HAP-1 (cell line): Measurements from ENCODE around the gene CHRNB1.
A peak's percentile ranks its signal among the peaks of the same experiment; 100 is the strongest.

Experiments used
- DNase-seq, 2 experiments: peaks; one replicate each; pipeline ENCODE4 v3.0.0-alpha.2; 2016 to 2020; ENCODE audit warnings: low spot score in 2 of 2
- H3K27me3 ChIP-seq: fragments of 250-450 bp; sonication (Bioruptor Pico); 2 replicates; pipeline ENCODE4 v1.5.1; 2020; ENCODE audit warnings: low read depth, mild to moderate bottlenecking, moderate library complexity
- H3K36me3 ChIP-seq: fragments of 250-450 bp; sonication (Bioruptor Pico); replicated peaks from 2 replicates; pipeline ENCODE4 v1.5.1; 2020; ENCODE audit warnings: mild to moderate bottlenecking
- H3K4me1 ChIP-seq: fragments of 250-450 bp; sonication (Bioruptor Pico); 2 replicates; pipeline ENCODE4 v1.5.1; 2020; ENCODE audit warnings: mild to moderate bottlenecking
- H3K4me3 ChIP-seq: fragments of 250-450 bp; sonication (Bioruptor Pico); 2 replicates; pipeline ENCODE4 v1.5.1; 2020; ENCODE audit warnings: mild to moderate bottlenecking, moderate library complexity
- H3K9me3 ChIP-seq: fragments of 250-450 bp; sonication (Bioruptor Pico); 2 replicates; pipeline ENCODE4 v1.5.1; 2020; ENCODE audit warnings: mild to moderate bottlenecking, moderate library complexity
- in situ Hi-C: fragments of 300-500 bp; cut with MboI; formaldehyde crosslinking; loops from 3 replicates; pipeline ENCODE4 v1.14.3; 2020; ENCODE audit warnings: low sequenced_read_pairs, inconsistent platforms, mixed read lengths

Gene CHRNB1

GRCh38 chr17:7437950-7438614 lies 6.8 kb upstream of the CHRNB1 start:
- in situ Hi-C loops = no loop called here
- peak overlapping the region; percentile 29 for H3K4me3 ChIP-seq
- peak in 1 of 2 experiments; percentile 77 for DNase-seq
- no peaks in the 10 kb centered on the region for H3K36me3 ChIP-seq
- no peaks in the 10 kb centered on the region for H3K9me3 ChIP-seq
- H3K4me1 ChIP-seq = peaks cover 11% of the 10 kb centered on the region
- no peaks in the 10 kb centered on the region; the same call in 1 of the 2 replicates for H3K27me3 ChIP-seq

GRCh38 chr17:7438656-7439460 lies 6.0 kb upstream of the CHRNB1 start:
- Histone ChIP-seq H3K4me1 (peaks cover 11% of the 10 kb centered on the region), H3K36me3 (no peaks in the 10 kb centered on the region), H3K4me3 (peak overlapping the region; percentile 29), H3K9me3 (no peaks in the 10 kb centered on the region), H3K27me3 (no peaks in the 10 kb centered on the region; the same call in 1 of the 2 replicates)
- DNase-seq = no peak
- in situ Hi-C loops = no loop called here

- Histone ChIP-seq H3K4me1 (peaks cover 11% of the 10 kb centered on the region), H3K9me3 (no peaks in the 10 kb centered on the region), H3K36me3 (no peaks in the 10 kb centered on the region), H3K4me3 (peak within 1 kb of the TSS; percentile 29), H3K27me3 (no peaks in the 10 kb centered on the region; the same call in 1 of the 2 replicates)
- no peak for DNase-seq
- in situ Hi-C loops = no loop called here
Observed at GRCh38 chr17:7439462-7440112, 5.3 kb upstream of the CHRNB1 start, which contains the start of gene FGF11. FGF11 (plus strand) TSS chr17:7439512; CDS start chr17:7439621, 109 bp downstream.

- in situ Hi-C loops = no loop called here
- no peaks in the 10 kb centered on the region for H3K36me3 ChIP-seq
- H3K4me1 ChIP-seq = peaks cover 11% of the 10 kb centered on the region
- no peak overlapping the region for H3K4me3 ChIP-seq
- H3K9me3 ChIP-seq = no peaks in the 10 kb centered on the region
- DNase-seq = peak in 1 of 2 experiments; percentile 31
- no peaks in the 10 kb centered on the region; the same call in 1 of the 2 replicates for H3K27me3 ChIP-seq
Observed at GRCh38 chr17:7440113-7440833, 4.6 kb upstream of the CHRNB1 start.

DNA sequence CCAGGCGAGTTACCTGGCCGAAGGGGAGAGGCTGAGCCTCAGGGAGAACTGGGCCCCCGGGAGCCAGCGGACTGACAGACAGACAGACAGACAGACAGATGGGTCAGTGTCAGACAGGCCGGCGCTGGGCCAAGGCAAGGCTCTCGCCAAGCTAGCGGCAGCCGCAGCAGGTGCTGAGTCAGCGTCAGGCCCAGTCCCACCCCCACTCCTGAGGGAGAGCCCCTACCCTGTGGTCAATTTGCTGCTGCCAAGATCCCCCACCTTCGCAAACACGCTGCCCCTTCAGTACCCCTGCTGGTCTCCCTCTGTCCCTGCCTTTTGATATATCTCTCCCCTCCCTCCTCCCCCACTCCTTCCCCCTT lies 4.0 kb upstream of the CHRNB1 start:
- Histone ChIP-seq H3K27me3 (no peaks in the 10 kb centered on the region; the same call in 1 of the 2 replicates), H3K4me3 (no peak overlapping the region), H3K36me3 (no peaks in the 10 kb centered on the region), H3K9me3 (no peaks in the 10 kb centered on the region), H3K4me1 (peaks cover 11% of the 10 kb centered on the region)
- no peak for DNase-seq
- in situ Hi-C loops = no loop called here

DNA sequence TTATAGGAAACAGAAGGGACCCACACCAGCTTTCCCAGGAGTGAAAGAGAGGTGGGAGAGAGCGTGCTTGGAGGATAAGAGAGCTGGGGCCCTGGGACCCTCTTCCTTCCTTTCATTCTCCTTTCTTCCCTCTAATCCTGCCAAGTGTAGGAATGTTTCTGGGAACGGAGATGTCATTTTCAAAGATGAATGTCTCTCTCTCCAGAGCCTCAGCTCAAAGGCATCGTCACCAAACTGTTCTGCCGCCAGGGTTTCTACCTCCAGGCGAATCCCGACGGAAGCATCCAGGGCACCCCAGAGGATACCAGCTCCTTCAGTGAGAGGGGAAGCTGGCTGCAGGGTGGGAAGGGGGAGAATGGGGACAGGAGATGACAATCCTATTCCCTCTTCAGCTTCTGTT lies 3.6 kb upstream of the CHRNB1 start:
- Histone ChIP-seq H3K9me3 (no peaks in the 10 kb centered on the region), H3K4me1 (peaks cover 11% of the 10 kb centered on the region), H3K36me3 (no peaks in the 10 kb centered on the region), H3K27me3 (no peaks in the 10 kb centered on the region; the same call in 1 of the 2 replicates), H3K4me3 (no peak overlapping the region)
- DNase-seq = no peak
- in situ Hi-C loops = no loop called here

GRCh38 chr17:7442142-7442541 lies 2.7 kb upstream of the CHRNB1 start:
- H3K9me3 ChIP-seq = no peaks in the 10 kb centered on the region
- H3K4me1 ChIP-seq = peaks cover 7% of the 10 kb centered on the region

GRCh38 chr17:7443499-7444485 lies 1.1 kb upstream of the CHRNB1 start:
- Histone ChIP-seq H3K27me3 (no peaks in the 10 kb centered on the region), H3K4me3 (no peak overlapping the region), H3K9me3 (no peaks in the 10 kb centered on the region), H3K4me1 (no peaks in the 10 kb centered on the region), H3K36me3 (no peaks in the 10 kb centered on the region)
- DNase-seq = no peak
- in situ Hi-C loops = no loop called here

More at GRCh38 chr17:7442142-7442541, 2.7 kb upstream of the CHRNB1 start:
- no peak for DNase-seq
- no peaks in the 10 kb centered on the region; the same call in 1 of the 2 replicates for H3K27me3 ChIP-seq
- in situ Hi-C loops = no loop called here
- H3K36me3 ChIP-seq = no peaks in the 10 kb centered on the region
- H3K4me3 ChIP-seq = no peak overlapping the region

GRCh38 chr17:7445619-7445968 lies 733 bp downstream of the CHRNB1 start:
- H3K9me3 ChIP-seq = no peaks in the 10 kb centered on the region
- no peaks in the 10 kb centered on the region for H3K4me1 ChIP-seq
- H3K36me3 ChIP-seq = no peaks in the 10 kb centered on the region
- no peaks in the 10 kb centered on the region for H3K27me3 ChIP-seq
- in situ Hi-C loops = no loop called here
- H3K4me3 ChIP-seq = no peak overlapping the region
- no peak for DNase-seq

- no peaks in the 10 kb centered on the region for H3K4me1 ChIP-seq
- H3K4me3 ChIP-seq = no peak overlapping the region
- in situ Hi-C loops = no loop called here
- DNase-seq = no peak
- H3K9me3 ChIP-seq = no peaks in the 10 kb centered on the region
- H3K36me3 ChIP-seq = no peaks in the 10 kb centered on the region
- no peaks in the 10 kb centered on the region for H3K27me3 ChIP-seq
Observed at GRCh38 chr17:7448461-7448860, 3.6 kb downstream of the CHRNB1 start.

GRCh38 chr17:7459961-7460545 lies 15.2 kb downstream of the CHRNB1 start:
- H3K27me3 ChIP-seq = no peaks in the 10 kb centered on the region
- H3K4me1 ChIP-seq = no peaks in the 10 kb centered on the region
- H3K9me3 ChIP-seq = no peaks in the 10 kb centered on the region
- no peak overlapping the region for H3K4me3 ChIP-seq
- DNase-seq = no peak
- H3K36me3 ChIP-seq = peaks cover 14% of the 10 kb centered on the region
- in situ Hi-C loops = no loop called here

DNA sequence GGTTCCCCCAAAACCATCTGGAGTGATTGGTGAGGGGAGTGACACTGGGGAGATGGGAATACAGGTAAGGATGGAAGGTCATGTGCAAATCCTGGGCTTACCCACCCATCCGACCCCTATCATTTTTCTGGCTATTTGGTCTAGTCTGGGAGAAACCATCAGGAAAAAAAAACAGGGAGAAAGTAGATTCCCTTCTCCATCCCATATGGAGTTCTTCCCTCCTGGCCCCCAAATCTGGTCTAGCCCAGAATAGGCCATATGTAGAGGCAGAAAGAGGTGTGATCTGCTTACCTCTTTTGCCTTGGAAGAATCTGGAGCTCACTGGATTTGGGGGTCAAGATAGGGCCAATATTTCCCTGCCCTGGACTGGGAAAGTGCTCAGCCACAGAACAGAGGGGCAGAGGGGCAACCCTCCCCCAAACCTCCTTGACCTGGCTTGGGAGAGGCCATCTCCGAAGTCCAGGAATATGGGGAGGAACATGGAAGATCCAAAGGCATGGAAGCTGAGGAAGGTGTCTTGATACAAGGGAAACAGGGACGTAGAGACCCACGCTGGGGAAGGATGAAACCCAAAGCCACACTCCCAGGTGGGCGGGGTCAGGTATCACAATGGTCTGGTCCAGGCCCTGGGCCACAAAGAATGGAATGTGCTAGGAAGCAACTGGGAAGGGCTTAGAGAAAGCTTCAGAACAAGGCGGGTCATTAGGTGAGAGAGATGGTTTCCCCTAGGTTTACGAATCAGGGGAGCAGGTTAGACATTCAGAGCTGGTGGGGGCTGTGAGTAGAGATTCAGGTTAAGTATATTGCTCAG lies 16.2 kb downstream of the CHRNB1 start:
- Histone ChIP-seq H3K36me3 (peaks cover 16% of the 10 kb centered on the region), H3K9me3 (no peaks in the 10 kb centered on the region), H3K27me3 (no peaks in the 10 kb centered on the region), H3K4me1 (no peaks in the 10 kb centered on the region), H3K4me3 (no peak overlapping the region)
- in situ Hi-C loops = no loop called here
- DNase-seq = peak in 1 of 2 experiments; percentile 49
